PC-9 (cell line): ENCODE data around the gene ZNF831.

Experiments used
- CTCF ChIP-seq: fragments of 200-600 bp; sonication (generic); conservative IDR thresholded peaks from 2 replicates; pipeline ENCODE4 v1.6.1; 2017; ENCODE audit warnings: mixed run types, antibody characterized with exemption, mild to moderate bottlenecking, moderate library complexity
- EZH2 ChIP-seq: fragments of 200-600 bp; sonication (generic); IDR thresholded peaks from 2 replicates; pipeline ENCODE4 v1.8.0; 2017; ENCODE audit warnings: antibody characterized with exemption, low read depth

- no peak for TF ChIP-seq CTCF
- no peak for TF ChIP-seq EZH2
These were observed at the start of gene ZNF831 for GRCh38 chr20:59163631-59164530.
